GM23338 (cell line): Measurements from ENCODE around the gene ICAM4.

ENCODE experiments used
- CREB1 ChIP-seq: fragments of 250-450 bp; sonication (Bioruptor Pico); IDR thresholded peaks from 2 replicates; pipeline ENCODE4 v1.5.0; 2020; ENCODE audit warnings: low read depth, mild to moderate bottlenecking, moderate library complexity
- CTCF ChIP-seq, 2 experiments: fragments of 200-600 bp in 1 of 2; sonication (generic) in 1 of 2; conservative IDR thresholded peaks; 2 replicates each; pipeline versions ENCODE4 v1.5.1 to v1.6.1; 2016 to 2017; ENCODE audit warnings: antibody characterized with exemption in 2 of 2, low read depth in 2 of 2, mild to moderate bottlenecking in 2 of 2, moderate library complexity in 1 of 2
- POLR2AphosphoS5 ChIP-seq: IDR thresholded peaks from 2 replicates; pipeline ENCODE4 v1.6.1; 2016; ENCODE audit warnings: antibody characterized with exemption, low read depth
- REST ChIP-seq: IDR thresholded peaks from one replicate; pipeline ENCODE4 v1.6.1; 2018; ENCODE audit warnings: antibody characterized with exemption; ENCODE audit not compliant: unreplicated experiment

- no peak for TF ChIP-seq POLR2AphosphoS5
- no peak for TF ChIP-seq CTCF (conservative IDR thresholded peaks at IDR 0.05; ENCODE audit: low read depth in 2 of 2)
- TF ChIP-seq CREB1 (CRISPR knock-in tag): no peak
- TF ChIP-seq REST: no peak
These were observed 30.2 kb upstream of the ICAM4 start for GRCh38 chr19:10256551-10256950.
